Stimulated activated CD4-positive, alpha-beta T cell treated with anti-CD3 and anti-CD28 coated beads, Interleukin-12 subunit alpha, Interleukin-12 subunit beta, amount 100 ng/mL, for 4 hours (primary cell): ENCODE measurements around the gene COL12A1.

ENCODE experiments used
- DNase-seq: peaks from one replicate; pipeline ENCODE4 v3.0.0-alpha.2; 2020

Gene COL12A1

DNA sequence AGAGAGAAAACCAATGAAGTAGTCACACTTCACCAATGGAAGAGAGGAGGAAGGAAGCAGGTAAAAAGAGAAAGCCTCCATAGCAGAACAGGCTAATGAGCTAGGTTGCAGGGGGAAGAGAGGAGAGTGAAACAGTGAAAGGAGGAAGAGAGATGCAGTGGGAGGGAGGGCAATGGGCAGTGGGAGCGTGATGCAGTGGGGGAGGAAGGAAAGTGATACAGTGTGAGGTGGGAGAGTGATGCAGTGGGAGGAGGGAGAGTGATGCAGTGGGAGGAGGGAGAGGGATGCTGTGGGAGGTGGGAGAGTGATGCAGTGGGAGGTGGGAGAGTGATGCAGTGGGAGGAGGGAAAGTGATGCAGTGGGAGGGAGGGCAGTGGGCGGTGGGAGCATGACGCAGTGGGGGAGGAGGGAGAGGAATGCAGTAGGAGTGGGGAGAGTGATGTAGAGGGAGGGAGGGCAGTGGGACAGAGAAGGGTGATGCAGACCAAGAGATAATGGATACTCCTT is 29.7 kb downstream of the COL12A1 start:
- no peak for DNase-seq

DNA sequence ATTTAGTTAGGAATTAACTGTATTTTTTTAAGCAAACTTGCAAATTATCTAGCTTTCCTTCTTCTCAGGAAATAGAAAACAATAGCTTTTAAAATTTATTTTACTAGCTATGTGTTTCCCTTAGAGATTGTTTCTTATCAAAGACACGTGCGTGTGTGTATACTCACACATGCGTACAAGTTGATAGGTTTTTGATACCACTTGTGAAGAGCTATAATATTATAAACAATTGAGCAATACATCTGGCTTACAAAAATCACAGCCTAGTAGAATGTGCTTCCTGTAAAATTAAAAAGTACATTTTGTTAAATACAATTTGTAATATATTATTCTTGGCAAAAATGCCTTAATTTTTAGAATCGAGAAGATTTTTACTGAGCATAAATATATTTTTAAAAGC is 33.9 kb downstream of the COL12A1 start:
- DNase-seq = no peak

DNA sequence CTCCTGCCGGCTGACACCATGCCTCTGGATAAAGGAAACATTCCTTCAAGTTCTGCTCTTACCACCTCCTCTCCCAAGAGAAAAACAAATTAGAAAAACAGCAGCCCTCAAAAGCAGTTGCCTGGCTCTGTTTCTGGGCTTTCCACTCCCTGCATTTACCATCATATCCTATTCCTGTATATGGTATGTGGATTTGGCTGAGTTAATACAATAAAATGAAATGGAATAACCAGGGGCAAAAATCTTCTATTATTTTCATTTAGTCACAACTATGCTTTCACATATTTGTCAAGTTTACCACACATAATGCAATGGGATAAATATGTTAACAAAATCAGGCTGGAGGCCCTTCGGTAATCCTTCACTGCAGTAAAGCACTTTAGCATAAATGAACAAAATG is 34.3 kb downstream of the COL12A1 start:
- DNase-seq = no peak

DNA sequence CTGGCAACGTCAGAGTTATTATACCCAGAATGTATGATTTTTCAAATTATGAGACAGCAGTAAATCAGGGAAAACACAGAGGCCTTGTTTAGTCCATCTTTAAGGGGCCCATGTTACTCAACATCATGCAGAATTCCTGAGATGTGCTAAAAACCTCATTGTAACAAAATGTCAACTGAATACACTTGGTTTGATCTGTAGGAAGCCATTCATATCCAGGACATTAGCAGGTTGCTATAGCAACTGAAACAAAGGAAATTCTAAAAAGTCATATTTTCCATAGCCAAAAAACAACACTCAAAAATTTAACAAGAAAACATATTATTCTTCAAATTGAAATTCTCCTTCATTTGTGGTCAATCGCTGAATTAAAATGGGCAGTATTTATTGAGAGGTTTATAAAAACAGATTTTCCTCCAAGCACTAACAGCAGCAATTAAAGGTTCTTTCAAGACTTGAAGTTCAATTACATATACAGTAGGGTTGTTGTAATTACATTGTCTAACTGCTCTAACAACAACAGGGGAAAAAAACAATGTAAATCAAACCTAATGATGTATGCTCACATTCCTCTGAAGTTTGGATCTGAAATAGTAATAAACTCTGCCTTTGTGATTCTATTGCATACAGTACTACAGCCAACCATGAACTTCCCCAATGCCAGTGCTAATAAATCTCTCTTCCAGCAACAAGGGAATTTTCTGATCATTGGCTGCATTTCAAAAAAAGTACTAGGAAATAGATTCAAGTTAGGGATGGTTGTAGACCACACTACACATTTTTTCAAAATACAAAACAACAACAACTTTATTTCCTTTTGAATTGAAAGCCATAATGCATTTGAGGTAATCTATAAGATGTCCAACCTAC is 34.9 kb downstream of the COL12A1 start:
- DNase-seq = no peak

DNA sequence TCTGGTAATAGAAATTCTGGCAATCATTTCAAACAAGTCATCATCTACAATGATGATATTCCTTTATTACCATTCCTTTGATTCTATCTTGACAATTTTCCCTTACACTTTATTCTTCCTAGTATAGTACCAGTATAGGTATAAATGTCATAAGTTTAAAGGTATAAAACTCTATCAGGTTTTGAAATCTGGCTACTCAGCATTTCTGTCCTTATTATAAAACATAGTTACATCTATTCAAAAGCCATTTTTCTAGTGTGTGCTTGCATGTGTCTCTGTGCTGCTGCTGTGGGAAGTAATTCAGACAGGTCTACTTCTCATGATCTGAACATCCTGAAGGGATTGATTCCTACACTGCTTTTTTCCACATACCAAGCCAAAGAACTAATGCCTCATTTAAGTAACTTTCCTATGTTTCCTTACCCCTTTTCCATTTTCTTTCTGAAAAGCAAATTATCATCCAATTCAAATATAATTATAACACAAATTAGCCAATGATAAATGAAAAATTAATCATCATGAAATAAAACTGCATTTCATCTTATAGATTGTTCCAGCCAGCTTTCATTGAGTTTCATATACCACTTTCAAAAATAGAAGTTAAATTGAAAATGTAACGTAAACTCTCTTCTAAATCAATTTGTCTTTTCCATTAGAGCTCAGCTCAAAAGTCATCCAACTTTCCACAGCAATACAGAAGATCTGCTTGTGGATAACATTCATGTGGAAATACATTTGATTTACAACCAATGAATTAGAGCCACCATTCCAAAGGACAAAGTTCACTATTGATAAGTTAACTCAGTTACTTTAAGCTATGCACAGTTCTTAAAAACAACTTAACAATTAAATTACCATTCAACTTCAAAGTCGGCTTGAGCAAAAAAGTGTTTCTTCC is 35.9 kb downstream of the COL12A1 start:
- DNase-seq = no peak

DNA sequence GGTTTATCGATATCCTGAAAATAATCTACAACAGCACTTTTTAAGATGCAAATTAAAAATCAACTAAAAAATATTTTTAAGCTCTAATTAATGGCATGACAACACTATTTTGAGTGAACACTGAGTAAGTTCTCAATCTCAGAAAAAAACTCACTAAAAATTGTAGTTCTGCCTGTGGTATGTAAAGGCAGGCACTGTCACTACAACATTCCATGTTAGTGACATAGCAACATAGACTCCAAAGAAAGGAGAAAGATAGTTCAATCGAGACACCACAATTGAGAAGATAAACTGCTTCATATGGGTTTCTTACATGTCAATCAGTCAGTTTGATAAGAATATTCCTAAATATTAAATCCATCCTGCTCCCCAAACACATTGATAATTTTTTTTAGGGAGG is 38.0 kb downstream of the COL12A1 start:
- DNase-seq = no peak

DNA sequence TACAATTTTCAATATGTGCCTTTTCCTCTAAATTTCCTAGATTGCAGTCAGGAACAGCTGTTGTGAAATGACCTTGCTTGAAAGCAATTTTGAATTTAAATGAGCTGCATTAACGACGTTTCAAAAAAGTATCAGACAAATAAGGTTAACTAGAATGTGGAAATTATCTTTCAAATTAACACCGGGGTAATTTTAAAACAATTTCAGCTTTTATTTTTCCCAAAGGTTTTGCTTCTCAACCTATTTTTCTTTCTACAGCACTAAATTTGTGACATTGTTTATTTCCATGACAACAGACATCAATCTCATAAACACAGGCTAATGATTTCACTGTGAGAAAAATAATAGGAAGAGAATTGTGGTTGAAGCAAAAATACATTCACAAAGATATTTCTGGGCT is 38.5 kb downstream of the COL12A1 start:
- DNase-seq = no peak

DNA sequence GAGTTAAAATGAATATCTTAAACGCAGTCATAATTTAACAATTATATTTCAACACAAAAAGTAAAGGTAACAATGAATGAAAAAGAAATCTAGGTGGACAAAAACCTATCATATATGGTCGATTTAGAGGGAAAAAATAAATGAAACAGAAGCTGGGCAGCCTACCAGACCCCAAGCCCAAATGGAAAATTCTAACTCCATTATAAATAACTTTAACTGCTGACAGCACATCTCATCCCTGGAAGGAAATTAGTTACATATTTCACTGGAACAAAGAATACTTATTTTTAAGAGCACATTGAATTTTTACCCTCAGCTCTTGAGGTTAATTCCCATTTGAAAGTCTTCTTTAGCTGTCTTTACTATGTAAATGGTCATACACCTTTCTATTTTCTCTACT is 39.1 kb downstream of the COL12A1 start:
- no peak for DNase-seq

DNA sequence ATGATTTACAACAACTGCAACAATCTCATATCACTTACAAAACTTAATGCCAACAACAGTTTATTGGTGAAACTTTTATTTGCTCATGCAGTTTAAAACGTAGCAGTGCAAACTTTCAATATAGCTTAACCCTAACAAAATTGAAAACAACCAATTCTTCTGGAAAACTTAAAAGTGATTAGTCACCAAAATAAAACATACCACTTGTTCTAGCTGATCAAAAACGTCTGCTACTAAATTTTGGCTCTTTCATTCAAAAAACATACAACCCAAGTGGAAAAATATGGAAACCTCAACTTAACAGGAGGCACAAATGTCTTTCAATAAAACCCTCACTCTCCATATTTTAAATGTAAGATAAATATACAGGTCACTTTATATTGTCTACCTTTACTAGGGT is 39.6 kb downstream of the COL12A1 start:
- no peak for DNase-seq

DNA sequence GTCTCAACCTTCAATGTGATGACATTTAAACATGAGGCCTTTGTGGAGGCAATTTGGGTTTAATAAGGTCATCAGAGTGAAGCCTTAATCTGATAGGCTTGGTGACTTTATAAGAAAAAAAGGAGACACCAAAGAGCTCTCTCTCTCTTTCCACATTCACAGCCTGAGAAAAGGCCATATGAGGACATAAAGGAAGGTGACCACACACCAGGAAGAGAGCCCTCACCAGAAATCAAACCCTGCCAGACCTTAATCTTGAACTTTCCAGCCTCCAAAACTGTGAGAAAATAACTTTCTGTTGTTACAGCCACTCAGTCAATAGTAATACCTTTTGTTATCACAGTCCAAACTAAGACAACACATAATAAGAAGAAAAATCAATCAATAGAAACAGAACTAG is 47.7 kb downstream of the COL12A1 start:
- DNase-seq = no peak

DNA sequence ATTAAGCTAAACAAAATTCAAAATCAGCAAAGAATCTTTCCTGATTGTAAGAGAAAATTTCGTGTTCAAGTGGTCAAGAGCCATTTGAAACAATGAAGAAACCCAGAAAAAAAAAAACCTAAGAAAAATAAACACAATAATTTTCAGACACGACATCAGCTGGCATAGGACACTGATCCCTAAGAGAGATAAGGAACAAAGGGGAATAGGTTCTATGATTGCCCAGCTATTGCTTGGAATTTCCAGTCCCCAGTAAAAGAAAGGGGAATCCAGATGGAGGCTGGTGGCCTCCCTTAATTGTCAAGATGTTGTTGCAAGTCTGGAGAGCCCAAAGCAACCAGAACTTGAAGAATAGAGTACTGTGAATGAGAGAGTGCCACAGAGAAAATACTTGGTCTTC is 48.5 kb downstream of the COL12A1 start:
- no peak for DNase-seq

DNA sequence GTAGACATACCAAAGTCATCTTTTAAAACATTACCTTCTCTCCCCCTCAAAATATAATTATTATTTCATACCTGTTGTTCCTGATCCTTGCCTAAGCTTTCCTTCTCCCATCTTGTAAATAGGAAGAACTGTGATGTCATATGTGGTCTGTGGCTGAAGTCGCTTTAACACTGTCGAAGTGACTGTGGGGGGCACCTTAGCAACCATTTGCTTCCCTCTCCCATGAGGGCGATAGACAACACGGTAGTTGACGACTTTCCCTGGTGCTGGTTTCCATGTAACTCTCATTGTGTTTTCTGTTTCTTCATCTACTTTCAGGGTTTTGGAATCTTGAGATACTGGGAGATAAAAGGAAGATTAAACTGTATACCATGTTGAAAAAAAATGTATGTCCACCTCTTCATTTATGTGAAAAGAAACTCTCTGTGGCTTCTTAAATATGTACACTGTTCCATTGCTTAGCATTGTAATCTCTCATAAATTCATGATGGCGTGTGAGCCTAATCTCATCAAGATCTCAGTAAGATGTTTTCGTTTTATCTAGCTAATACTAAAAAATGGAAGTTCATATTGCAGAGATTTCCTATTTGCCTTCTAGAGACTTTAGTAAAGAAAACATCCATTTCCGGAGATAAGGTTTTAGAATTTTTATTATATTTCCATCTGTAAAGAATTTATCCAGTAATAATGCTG is 49.5 kb downstream of the COL12A1 start:
- DNase-seq = no peak

DNA sequence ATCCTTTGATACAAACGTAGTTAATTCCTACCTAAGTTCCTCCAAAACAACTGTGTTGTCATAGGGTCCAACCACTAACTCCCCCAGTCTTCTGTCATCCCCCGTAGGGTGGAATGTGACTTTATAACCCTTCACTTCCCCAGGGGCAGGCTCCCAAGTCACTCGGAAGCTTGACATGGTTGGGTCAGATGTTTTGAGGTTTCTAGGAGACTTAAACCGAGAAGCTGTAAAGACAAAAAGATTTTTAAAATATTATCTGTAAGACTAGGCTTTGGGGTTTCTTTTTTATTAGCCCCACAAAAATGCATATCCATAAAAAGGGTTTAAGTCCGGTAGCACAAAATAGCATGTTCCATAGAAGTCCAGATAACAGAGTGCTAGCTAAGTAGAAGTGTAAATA is 50.2 kb downstream of the COL12A1 start:
- no peak for DNase-seq

DNA sequence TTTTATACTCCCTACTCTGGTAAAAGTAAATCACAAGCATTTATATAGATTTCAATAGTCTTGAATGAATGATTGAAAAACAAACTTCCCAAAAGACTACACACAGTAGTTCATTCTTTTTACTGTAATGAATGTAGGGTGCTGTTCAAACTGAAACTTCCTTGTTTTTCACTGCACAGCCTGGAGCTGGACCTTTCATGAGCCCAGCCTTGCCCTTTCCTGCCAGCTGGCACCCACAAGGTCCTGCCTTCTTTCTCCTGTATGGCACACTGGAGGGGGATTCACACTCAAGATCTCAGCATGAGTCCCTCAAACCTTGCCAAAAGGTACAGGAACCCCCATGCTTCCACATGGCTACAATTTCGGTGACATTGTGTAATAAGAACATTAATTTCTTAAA is 50.9 kb downstream of the COL12A1 start:
- no peak for DNase-seq

DNA sequence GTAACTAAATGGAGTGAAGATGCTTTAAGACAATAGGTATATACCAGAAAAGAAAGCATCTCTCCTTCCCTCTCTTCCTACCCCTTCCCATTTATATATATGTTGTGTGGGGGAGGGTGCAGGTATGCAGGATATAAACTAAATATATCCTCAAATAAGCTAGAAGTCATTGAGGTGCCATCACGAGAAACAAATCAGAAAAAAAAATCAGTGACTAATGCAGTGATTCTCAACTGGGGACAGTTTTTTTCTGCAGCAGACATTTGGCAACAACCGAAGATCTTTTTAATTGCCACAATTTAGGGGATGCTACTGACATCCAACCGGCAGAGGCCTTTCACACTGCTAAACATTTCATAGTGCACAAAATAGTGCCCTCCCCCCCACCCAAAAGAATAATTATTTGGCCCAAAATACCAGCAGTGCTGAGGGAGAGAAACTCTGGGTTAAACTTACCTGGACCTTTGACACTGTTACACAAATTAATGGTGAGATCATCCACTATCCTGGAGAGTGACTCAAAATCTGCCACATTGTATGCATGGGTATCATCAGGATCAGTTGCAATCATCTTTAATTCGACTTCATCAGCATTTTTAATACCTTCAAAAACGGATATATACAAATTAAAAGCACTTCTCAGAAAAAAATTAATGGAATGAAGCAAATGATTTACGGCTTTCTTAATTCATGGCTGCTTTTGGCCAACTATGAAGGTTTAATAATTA is 55.0 kb downstream of the COL12A1 start:
- DNase-seq = no peak

DNA sequence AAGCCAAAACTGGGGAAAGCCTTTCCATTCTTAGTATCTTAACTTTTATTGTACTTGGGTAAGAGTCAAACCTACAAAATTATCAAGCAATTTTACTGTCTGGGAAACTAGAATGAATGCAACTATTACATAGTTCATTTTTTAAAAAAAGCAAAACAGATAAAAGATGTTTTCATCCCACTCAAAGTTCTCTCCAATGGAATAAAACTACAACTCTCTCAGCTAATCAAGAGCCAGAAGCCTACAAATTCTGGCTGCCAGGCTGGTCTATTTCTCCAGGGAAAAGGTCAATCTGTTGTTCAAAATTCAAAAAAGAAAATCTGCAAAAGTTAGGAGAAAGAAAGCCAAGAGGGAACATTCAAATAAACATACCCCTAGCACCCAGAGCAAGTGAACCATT is 56.2 kb downstream of the COL12A1 start:
- DNase-seq = no peak

DNA sequence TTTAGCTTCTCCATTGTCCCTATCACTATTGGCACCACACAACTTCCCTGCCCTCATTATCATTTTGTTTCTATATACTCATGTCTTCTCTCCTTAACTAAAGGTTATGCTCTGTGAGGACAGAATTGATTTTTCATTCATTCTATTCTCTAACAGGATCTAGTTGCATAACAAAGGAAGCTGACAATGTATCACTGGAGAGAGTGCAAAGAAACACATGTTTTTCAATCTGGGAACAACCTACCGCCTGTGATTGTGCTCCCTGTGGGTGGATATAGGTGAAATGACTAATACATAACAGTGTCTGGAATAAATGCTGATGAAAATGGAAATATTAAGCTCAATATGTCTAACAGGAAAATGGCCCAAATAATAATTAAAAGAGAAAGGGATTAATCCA is 56.6 kb downstream of the COL12A1 start:
- DNase-seq = no peak

DNA sequence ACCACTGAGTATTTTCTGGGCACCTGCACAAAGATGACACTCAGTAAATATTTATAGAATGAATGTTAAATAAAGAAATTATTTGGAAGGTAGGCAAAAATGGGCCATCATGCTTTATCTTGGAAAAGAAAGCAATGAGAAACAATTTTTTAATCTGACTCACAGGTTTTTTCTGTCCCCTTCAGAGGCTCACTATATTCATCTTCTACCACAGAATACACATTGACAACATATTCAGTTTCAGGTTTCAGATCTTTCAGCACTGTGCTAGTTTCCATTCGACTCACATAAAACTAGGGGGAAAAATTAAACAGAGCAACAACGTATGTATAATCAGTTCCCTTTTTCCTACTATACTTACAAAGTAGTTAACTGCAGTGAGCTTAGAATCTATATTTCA is 58.3 kb downstream of the COL12A1 start:
- DNase-seq = no peak

DNA sequence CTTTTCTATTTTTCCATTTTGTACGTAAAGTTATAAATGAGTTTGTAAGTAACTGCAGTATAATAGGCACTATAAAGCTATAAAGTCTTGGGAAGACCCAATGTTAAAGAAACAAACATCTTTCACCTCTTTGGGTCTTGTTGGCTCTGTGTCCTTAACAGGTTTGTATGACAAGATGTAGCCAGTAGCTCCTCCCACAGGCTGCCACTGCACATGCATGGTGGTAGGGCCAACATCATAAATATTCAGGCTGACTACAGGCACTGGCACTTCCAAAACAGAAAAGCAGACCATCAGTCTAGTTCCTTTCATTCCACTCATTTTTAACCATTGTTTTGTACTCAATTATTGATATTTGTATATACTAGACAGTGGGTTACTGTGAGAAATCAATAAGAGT is 59.9 kb downstream of the COL12A1 start:
- DNase-seq = no peak

DNA sequence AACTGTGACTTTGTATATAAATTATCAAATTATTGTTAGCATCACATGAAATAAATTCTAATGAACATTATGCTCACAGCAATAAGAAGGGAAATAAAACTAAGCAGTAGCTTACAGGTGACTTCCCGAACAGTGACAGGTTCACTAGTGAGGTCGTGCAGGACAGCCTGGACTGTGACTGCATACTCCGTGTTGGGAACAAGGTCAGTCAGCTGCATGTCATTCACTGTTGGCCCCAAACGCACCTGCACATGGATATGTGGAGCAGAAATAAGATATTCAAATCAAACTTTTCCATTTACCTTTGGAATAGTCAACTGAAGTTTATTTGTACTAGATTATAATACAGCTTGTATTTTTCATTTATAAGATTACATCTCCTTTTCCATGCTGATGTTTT is 60.6 kb downstream of the COL12A1 start:
- DNase-seq = no peak

DNA sequence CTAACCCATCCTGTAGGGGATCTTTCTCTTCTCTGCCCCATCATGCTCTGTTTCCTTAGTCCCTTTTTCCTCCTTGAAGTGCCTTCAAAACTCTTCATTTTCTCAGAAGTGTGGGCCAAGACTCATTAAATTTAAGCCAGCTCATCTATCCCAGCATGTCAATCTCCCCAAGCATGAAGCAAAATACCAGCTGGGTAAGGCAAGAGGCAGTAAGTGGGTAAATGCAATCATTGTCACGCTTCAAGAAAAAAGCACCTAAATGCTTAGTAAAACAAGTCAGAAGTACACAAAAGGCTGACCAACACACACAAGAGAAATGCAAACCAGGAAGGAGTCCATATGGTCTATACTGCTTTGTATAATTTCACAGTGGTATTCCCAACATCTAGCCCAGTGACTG is 61.5 kb downstream of the COL12A1 start:
- DNase-seq = no peak

DNA sequence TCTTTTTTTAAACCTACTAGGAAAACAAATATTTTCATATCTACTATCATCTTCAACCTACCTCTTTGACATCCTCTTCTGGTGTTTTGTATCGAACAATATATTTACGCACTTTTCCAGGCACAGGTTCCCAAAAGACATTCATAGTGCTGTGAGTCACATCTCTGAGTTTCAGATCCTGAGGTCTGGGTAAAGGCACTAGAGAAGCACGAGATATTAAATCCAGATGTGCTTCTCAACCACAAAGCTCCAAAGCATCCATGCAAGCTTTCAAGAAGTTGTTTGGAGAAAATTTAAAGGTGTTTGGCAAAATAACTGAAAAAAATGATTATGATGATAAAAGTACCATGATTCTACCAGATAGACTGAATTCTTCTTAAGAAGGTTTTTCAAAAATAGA is 62.7 kb downstream of the COL12A1 start:
- no peak for DNase-seq

DNA sequence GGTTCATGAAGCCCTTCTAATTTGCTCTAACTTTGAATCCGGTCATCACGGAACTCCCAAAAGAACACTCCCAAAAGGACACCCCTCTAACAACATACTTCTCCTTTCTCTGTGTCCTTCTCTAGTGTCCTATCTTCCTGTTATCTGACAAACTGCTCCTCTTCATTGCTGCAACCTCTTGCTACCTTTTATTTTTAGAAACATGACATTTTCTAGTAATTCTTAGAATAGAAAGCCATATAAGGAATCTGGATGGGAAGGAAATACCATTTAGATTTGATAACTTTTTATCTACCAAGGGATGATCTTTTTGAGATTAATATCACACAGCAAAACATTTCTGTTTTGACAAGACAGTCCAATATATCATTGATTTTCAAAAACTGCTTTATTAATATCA is 63.1 kb downstream of the COL12A1 start:
- DNase-seq = no peak
